ENCODE data around the gene PIGC.

PIGC gene

DNA sequence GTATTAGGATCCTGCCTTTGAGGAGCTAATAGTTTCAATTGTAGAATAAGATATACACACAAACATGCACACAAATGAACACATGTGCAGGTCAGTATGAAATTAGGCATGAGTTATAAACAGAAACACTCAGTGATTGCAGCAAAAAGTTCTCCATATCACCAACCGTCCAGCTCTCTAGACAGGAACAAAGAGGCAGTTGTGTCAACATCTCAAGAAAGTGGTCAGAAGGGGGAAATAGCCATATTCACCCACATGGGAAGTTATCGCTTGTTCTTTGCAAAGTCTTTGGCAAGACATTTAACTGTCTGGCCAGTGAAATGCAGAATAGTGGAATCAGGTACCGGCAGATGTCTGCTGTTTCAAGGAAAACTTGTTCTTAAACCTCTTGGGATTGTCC, 29.4 kb upstream of the PIGC start:
- no peak overlapping the region for H3K23ac ChIP-seq (ENCODE audit: low read length)
- no peaks in the 10 kb centered on the region for H3K27me3 ChIP-seq (ENCODE audit: insufficient read depth, low read length)
- H3K9ac ChIP-seq (ENCODE audit: low read length) = no peak overlapping the region
- no peak overlapping the region for H4K12ac ChIP-seq (ENCODE audit: low read depth, low read length)
- DNase-seq = no peak
- no peak overlapping the region for H2BK120ac ChIP-seq (ENCODE audit: insufficient read depth, low read length, poor library complexity)
- H2AK5ac ChIP-seq (ENCODE audit: low read length) = peak overlapping the region; percentile 18
- H4K8ac ChIP-seq (ENCODE audit: low read depth, low read length) = no peak overlapping the region
- H3K4me2 ChIP-seq (ENCODE audit: low read length) = no peak overlapping the region
- H3K27ac ChIP-seq (ENCODE audit: low read depth, low read length) = no peak overlapping the region
- no CpG with 5 or more reads among the region's 3 CpGs for WGBS (ENCODE audit: extremely low coverage, insufficient coverage, insufficient read length)
- no peak overlapping the region for H3K18ac ChIP-seq (ENCODE audit: low read length)
- peaks cover 2% of the 10 kb centered on the region for H3K79me2 ChIP-seq (ENCODE audit: control insufficient read depth, insufficient read depth, low read length, poor library complexity)
- H3K9me3 ChIP-seq (ENCODE audit: insufficient read depth, low read depth, low read length) = no peaks in the 10 kb centered on the region
- H2AFZ ChIP-seq (ENCODE audit: insufficient read depth, low read length, poor library complexity) = no peak overlapping the region
- peaks cover 5 to 13% of the 10 kb centered on the region in 2 experiments for H3K4me1 ChIP-seq (ENCODE audit: control insufficient read depth in 1 of 2, insufficient read depth in 2 of 2, low read length in 2 of 2)
- H3K79me1 ChIP-seq (ENCODE audit: low read length) = peaks cover 18% of the 10 kb centered on the region
- H3K4me3 ChIP-seq (ENCODE audit: low read depth, low read length) = no peak overlapping the region
- peak overlapping the region; percentile 4 for H3K4ac ChIP-seq (ENCODE audit: low read depth, low read length)
- no peaks in the 10 kb centered on the region for H3K36me3 ChIP-seq (ENCODE audit: control insufficient read depth in 1 of 2, insufficient read depth in 2 of 2, low read length in 2 of 2)
- peak overlapping the region; percentile 27 for H2BK12ac ChIP-seq (ENCODE audit: low read length)
- no peak overlapping the region for H2BK5ac ChIP-seq (ENCODE audit: low read depth, low read length, poor library complexity)
- H4K91ac ChIP-seq (ENCODE audit: low read depth, low read length) = peak overlapping the region; percentile 15
- no peak overlapping the region for H3K14ac ChIP-seq (ENCODE audit: low read length)

DNA sequence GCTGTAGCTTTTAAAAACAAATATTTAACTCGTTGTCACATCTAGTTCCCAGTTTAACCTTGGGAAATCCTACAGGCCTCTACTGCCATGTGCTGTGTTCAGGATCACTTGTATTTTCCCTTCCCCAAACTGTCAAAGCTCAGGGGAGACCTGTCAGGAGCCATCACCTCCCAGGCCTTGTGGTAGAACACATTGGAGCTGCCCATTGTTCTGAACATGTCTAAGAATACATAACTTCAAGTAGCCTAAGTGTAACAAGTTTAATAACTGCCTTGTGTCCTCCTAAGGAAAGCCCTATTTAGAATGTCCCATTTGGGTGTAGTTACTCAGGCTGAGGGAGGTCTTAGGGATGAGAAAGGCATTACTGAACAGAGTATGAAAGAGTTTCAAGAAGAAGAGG, 28.6 kb upstream of the PIGC start:
- H3K79me2 ChIP-seq (ENCODE audit: control insufficient read depth, insufficient read depth, low read length, poor library complexity) = peaks cover 2% of the 10 kb centered on the region
- H2AK5ac ChIP-seq (ENCODE audit: low read length) = no peak overlapping the region
- H3K27me3 ChIP-seq (ENCODE audit: insufficient read depth, low read length) = no peaks in the 10 kb centered on the region
- DNase-seq = no peak
- H4K12ac ChIP-seq (ENCODE audit: low read depth, low read length) = no peak overlapping the region
- H3K4me1 ChIP-seq (ENCODE audit: control insufficient read depth in 1 of 2, insufficient read depth in 2 of 2, low read length in 2 of 2) = peaks cover 5 to 14% of the 10 kb centered on the region in 2 experiments
- H3K27ac ChIP-seq (ENCODE audit: low read depth, low read length) = no peak overlapping the region
- no peak overlapping the region for H3K4ac ChIP-seq (ENCODE audit: low read depth, low read length)
- no peak overlapping the region for H3K9ac ChIP-seq (ENCODE audit: low read length)
- no peak overlapping the region for H4K8ac ChIP-seq (ENCODE audit: low read depth, low read length)
- H2BK120ac ChIP-seq (ENCODE audit: insufficient read depth, low read length, poor library complexity) = peak overlapping the region; percentile 63
- WGBS (ENCODE audit: extremely low coverage, insufficient coverage, insufficient read length) = no CpG with 5 or more reads among the region's 1 CpG
- H3K4me2 ChIP-seq (ENCODE audit: low read length) = no peak overlapping the region
- peaks cover 19% of the 10 kb centered on the region for H3K79me1 ChIP-seq (ENCODE audit: low read length)
- no peak overlapping the region for H2BK5ac ChIP-seq (ENCODE audit: low read depth, low read length, poor library complexity)
- no peak overlapping the region for H3K23ac ChIP-seq (ENCODE audit: low read length)
- no peaks in the 10 kb centered on the region for H3K9me3 ChIP-seq (ENCODE audit: insufficient read depth, low read depth, low read length)
- no peak overlapping the region for H3K4me3 ChIP-seq (ENCODE audit: low read depth, low read length)
- no peak overlapping the region for H4K91ac ChIP-seq (ENCODE audit: low read depth, low read length)
- no peaks in the 10 kb centered on the region for H3K36me3 ChIP-seq (ENCODE audit: control insufficient read depth in 1 of 2, insufficient read depth in 2 of 2, low read length in 2 of 2)
- no peak overlapping the region for H2AFZ ChIP-seq (ENCODE audit: insufficient read depth, low read length, poor library complexity)
- H3K18ac ChIP-seq (ENCODE audit: low read length) = no peak overlapping the region
- no peak overlapping the region for H2BK12ac ChIP-seq (ENCODE audit: low read length)
- no peak overlapping the region for H3K14ac ChIP-seq (ENCODE audit: low read length)

DNA sequence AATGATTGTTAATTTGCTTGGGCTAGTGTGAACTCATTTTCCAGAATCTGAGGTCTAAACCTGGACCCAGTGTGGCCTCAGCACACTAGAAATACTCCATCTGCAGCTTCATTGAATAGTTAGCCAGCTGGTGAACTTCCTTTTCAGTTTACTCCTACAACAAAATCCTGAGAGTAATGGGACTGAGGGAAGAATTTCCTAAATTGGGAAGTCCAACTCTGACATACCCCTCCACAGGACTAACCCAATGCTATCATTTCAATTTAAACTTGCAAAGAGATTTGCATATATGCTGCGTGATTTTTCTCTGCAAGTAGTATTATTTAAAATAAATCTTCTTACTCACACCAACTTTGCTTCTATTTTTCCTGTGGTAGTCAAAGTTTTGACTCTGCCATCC, 27.8 kb upstream of the PIGC start:
- H3K79me2 ChIP-seq (ENCODE audit: control insufficient read depth, insufficient read depth, low read length, poor library complexity) = no peaks in the 10 kb centered on the region
- WGBS (ENCODE audit: extremely low coverage, insufficient coverage, insufficient read length) = no CpG with 5 or more reads among the region's 1 CpG
- H3K79me1 ChIP-seq (ENCODE audit: low read length) = peaks cover 17% of the 10 kb centered on the region
- H3K4me2 ChIP-seq (ENCODE audit: low read length) = no peak overlapping the region
- no peak overlapping the region for H3K23ac ChIP-seq (ENCODE audit: low read length)
- H3K9ac ChIP-seq (ENCODE audit: low read length) = no peak overlapping the region
- no peak overlapping the region for H3K27ac ChIP-seq (ENCODE audit: low read depth, low read length)
- H3K36me3 ChIP-seq (ENCODE audit: control insufficient read depth in 1 of 2, insufficient read depth in 2 of 2, low read length in 2 of 2) = no peaks in the 10 kb centered on the region
- peaks cover 7 to 15% of the 10 kb centered on the region in 2 experiments for H3K4me1 ChIP-seq (ENCODE audit: control insufficient read depth in 1 of 2, insufficient read depth in 2 of 2, low read length in 2 of 2)
- H3K18ac ChIP-seq (ENCODE audit: low read length) = no peak overlapping the region
- H3K27me3 ChIP-seq (ENCODE audit: insufficient read depth, low read length) = no peaks in the 10 kb centered on the region
- no peak overlapping the region for H4K8ac ChIP-seq (ENCODE audit: low read depth, low read length)
- H3K4me3 ChIP-seq (ENCODE audit: low read depth, low read length) = no peak overlapping the region
- H3K4ac ChIP-seq (ENCODE audit: low read depth, low read length) = no peak overlapping the region
- H2AFZ ChIP-seq (ENCODE audit: insufficient read depth, low read length, poor library complexity) = no peak overlapping the region
- no peak overlapping the region for H3K14ac ChIP-seq (ENCODE audit: low read length)
- H3K9me3 ChIP-seq (ENCODE audit: insufficient read depth, low read depth, low read length) = no peaks in the 10 kb centered on the region
- no peak for DNase-seq
- no peak overlapping the region for H2BK12ac ChIP-seq (ENCODE audit: low read length)
- H2AK5ac ChIP-seq (ENCODE audit: low read length) = no peak overlapping the region
- no peak overlapping the region for H2BK5ac ChIP-seq (ENCODE audit: low read depth, low read length, poor library complexity)
- no peak overlapping the region for H2BK120ac ChIP-seq (ENCODE audit: insufficient read depth, low read length, poor library complexity)
- no peak overlapping the region for H4K91ac ChIP-seq (ENCODE audit: low read depth, low read length)
- H4K12ac ChIP-seq (ENCODE audit: low read depth, low read length) = no peak overlapping the region

DNA sequence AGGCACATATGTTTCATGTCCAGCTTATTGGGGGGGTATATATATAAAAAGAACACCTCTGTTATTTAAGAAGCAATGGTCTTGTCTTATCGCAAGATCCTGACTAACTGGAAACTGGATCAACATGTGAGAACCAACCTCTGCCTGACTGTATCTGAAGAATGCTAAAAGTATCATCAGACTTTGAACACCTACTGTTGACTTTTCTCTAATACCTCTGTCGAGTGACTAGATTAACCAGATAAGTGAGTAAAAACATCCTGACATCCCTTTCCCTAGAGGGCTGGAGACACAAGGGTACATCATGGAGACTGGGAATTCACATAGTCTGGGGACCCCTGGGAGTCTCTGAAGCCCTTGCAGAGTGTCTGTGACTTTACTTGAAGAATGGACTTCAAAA, 26.3 kb upstream of the PIGC start:
- H2BK120ac ChIP-seq (ENCODE audit: insufficient read depth, low read length, poor library complexity) = no peak overlapping the region
- H3K4ac ChIP-seq (ENCODE audit: low read depth, low read length) = no peak overlapping the region
- H2BK5ac ChIP-seq (ENCODE audit: low read depth, low read length, poor library complexity) = no peak overlapping the region
- no peak overlapping the region for H3K27ac ChIP-seq (ENCODE audit: low read depth, low read length)
- no peak overlapping the region for H2BK12ac ChIP-seq (ENCODE audit: low read length)
- no CpG with 5 or more reads among the region's 2 CpGs for WGBS (ENCODE audit: extremely low coverage, insufficient coverage, insufficient read length)
- no peak overlapping the region for H3K9ac ChIP-seq (ENCODE audit: low read length)
- H3K36me3 ChIP-seq (ENCODE audit: control insufficient read depth in 1 of 2, insufficient read depth in 2 of 2, low read length in 2 of 2) = no peaks in the 10 kb centered on the region
- DNase-seq = peak in 1 of 2 donors; percentile 65
- H3K9me3 ChIP-seq (ENCODE audit: insufficient read depth, low read depth, low read length) = no peaks in the 10 kb centered on the region
- no peak overlapping the region for H2AK5ac ChIP-seq (ENCODE audit: low read length)
- H3K4me1 ChIP-seq (ENCODE audit: control insufficient read depth in 1 of 2, insufficient read depth in 2 of 2, low read length in 2 of 2) = peaks cover 7 to 14% of the 10 kb centered on the region in 2 experiments
- no peak overlapping the region for H3K4me2 ChIP-seq (ENCODE audit: low read length)
- no peak overlapping the region for H3K23ac ChIP-seq (ENCODE audit: low read length)
- H3K27me3 ChIP-seq (ENCODE audit: insufficient read depth, low read length) = no peaks in the 10 kb centered on the region
- peaks cover 15% of the 10 kb centered on the region for H3K79me1 ChIP-seq (ENCODE audit: low read length)
- H4K8ac ChIP-seq (ENCODE audit: low read depth, low read length) = no peak overlapping the region
- no peaks in the 10 kb centered on the region for H3K79me2 ChIP-seq (ENCODE audit: control insufficient read depth, insufficient read depth, low read length, poor library complexity)
- no peak overlapping the region for H3K18ac ChIP-seq (ENCODE audit: low read length)
- no peak overlapping the region for H2AFZ ChIP-seq (ENCODE audit: insufficient read depth, low read length, poor library complexity)
- H3K14ac ChIP-seq (ENCODE audit: low read length) = no peak overlapping the region
- no peak overlapping the region for H4K12ac ChIP-seq (ENCODE audit: low read depth, low read length)
- no peak overlapping the region for H4K91ac ChIP-seq (ENCODE audit: low read depth, low read length)
- no peak overlapping the region for H3K4me3 ChIP-seq (ENCODE audit: low read depth, low read length)
